Panc1 (cell line): ENCODE results near the gene FILIP1. TPM values are rescaled to one million over a fixed set of nuclear protein-coding genes. Genes with fewer than 3 reads are reported as not detected.

Source experiments
- ATAC-seq: fragments of 200-7000 bp; cut with Tn5 transposase; 2 replicates; pipeline ENCODE4 v1.9.1; 2020; ENCODE audit warnings: mild to moderate bottlenecking, moderate library complexity
- BruUV-seq: library from RNA; stranded (reverse); fragments of 400-500 nt; replicated peaks from 2 replicates; lab custom pipeline; 2021; lab: Mats Ljungman, UMichigan
- CTCF ChIA-PET: fragments of 300-600 bp; sonication (Branson Sonifier 250); formaldehyde crosslinking; loops from one replicate; lab custom pipeline; 2022; ENCODE audit warnings: antibody characterized with exemption; lab: Charles Lee
- POLR2A ChIA-PET: fragments of 300-600 bp; sonication (Branson Sonifier 250); formaldehyde crosslinking; loops from one replicate; lab custom pipeline; 2022; ENCODE audit warnings: antibody characterized with exemption; lab: Charles Lee
- DNase-seq: peaks from one replicate; pipeline ENCODE4 v3.0.0-alpha.2; 2010; ENCODE audit warnings: low read depth, low spot score
- H3K27ac ChIP-seq: 2 replicates; pipeline ENCODE4 v1.5.1; 2011; ENCODE audit warnings: mild to moderate bottlenecking, low read length, inconsistent platforms
- H3K27me3 ChIP-seq: fragments of 200-500 bp; sonication (Bioruptor generic); 2 replicates; pipeline ENCODE4 v1.6.0; 2014; ENCODE audit warnings: low read length, inconsistent platforms; ENCODE audit not compliant: control insufficient read depth, insufficient read depth
- H3K36me3 ChIP-seq: fragments of 200-500 bp; sonication (Bioruptor generic); 2 replicates; pipeline ENCODE4 v1.5.1; 2014; ENCODE audit warnings: inconsistent platforms, mild to moderate bottlenecking, low read length, moderate library complexity; ENCODE audit not compliant: control insufficient read depth, insufficient read depth
- H3K4me1 ChIP-seq: 2 replicates; pipeline ENCODE4 v1.5.1; 2011; ENCODE audit warnings: inconsistent platforms, mild to moderate bottlenecking, low read length, moderate library complexity; ENCODE audit not compliant: control insufficient read depth, insufficient read depth
- H3K4me3 ChIP-seq, 2 experiments: 2 replicates each; pipeline ENCODE4 v1.5.1; 2011 to 2012; ENCODE audit warnings: low read depth in 2 of 2, low read length in 2 of 2, mild to moderate bottlenecking in 2 of 2, inconsistent platforms in 1 of 2, moderate library complexity in 1 of 2
- H3K9me3 ChIP-seq: fragments of 200-500 bp; sonication (Bioruptor generic); 2 replicates; pipeline ENCODE4 v1.5.1; 2014; ENCODE audit warnings: low read depth, mild to moderate bottlenecking, inconsistent platforms, low read length, moderate library complexity; ENCODE audit not compliant: control insufficient read depth, insufficient read depth
- POLR2AphosphoS5 ChIP-seq: IDR thresholded peaks from 2 replicates; pipeline ENCODE4 v1.6.1; 2012; ENCODE audit warnings: mild to moderate bottlenecking, low read depth, low read length, moderate library complexity
- REST ChIP-seq, 2 experiments: IDR thresholded peaks; 2 replicates each; pipeline ENCODE4 v1.6.1; 2011 to 2012; ENCODE audit warnings: low read depth in 2 of 2, control low read depth in 1 of 2, low read length in 1 of 2, mild to moderate bottlenecking in 1 of 2, moderate library complexity in 1 of 2; ENCODE audit not compliant: insufficient read depth in 1 of 2
- SIN3A ChIP-seq: IDR thresholded peaks from 2 replicates; pipeline ENCODE4 v1.6.1; 2012; ENCODE audit warnings: low read depth, mild to moderate bottlenecking, low read length, moderate library complexity, borderline replicate concordance; ENCODE audit not compliant: insufficient read depth
- TCF7L2 ChIP-seq: IDR thresholded peaks from 2 replicates; pipeline ENCODE4 v1.6.1; 2011; ENCODE audit warnings: mild to moderate bottlenecking, low read depth, low read length, inconsistent platforms
- in situ Hi-C: cut with HindIII; loops from 2 replicates; pipeline ENCODE4 v1.10.0; 2016; ENCODE audit warnings: low sequenced_read_pairs, low pct_unique_long_range_greater_than_20kb
- intact Hi-C: fragments of 100-400 bp; cut with micrococcal nuclease; formaldehyde crosslinking; loops from one replicate; pipeline ENCODE4 v1.10.0; 2022; ENCODE audit not compliant: unreplicated experiment
- total RNA-seq: library from RNA; stranded (reverse); gene quantifications from one replicate; pipeline ENCODE4 v1.2.1, GENCODE V29; 2021; ENCODE audit not compliant: unreplicated experiment
- TF ChIP-seq, protein P1 (sequence below): fragments of 450-650 bp; IDR thresholded peaks from 2 replicates; pipeline ENCODE4 v1.5.1; 2017; ENCODE audit warnings: mild to moderate bottlenecking

FILIP1 gene
- total RNA-seq, 1 experiment from 2014 or later: 0.26 TPM

DNA sequence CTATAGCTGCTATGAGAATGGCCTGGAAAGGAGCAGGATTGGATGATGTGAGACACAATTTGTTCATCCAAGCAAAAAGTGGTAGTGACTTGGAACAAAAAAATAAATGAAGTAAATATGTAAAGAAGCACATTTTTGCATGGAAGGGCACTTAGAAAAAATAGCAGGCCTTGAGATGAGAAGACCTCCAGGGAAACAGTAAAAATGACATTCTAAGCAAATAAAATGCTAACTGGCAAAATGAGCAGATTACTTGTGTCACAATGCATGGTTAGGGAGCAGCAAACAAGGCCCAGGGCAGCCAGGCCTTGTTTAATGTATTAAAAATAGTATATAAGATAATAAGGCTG lies 230.2 kb downstream of the FILIP1 start:
- no peak for ATAC-seq
- DNase-seq: no peak
- Histone ChIP-seq H3K27ac (no peak overlapping the region), H3K4me3 (no peak overlapping the region), H3K36me3 (peaks cover 6% of the 10 kb centered on the region; the same call in 1 of the 2 replicates), H3K4me1 (peaks cover 10% of the 10 kb centered on the region; the same call in 1 of the 2 replicates), H3K27me3 (no peaks in the 10 kb centered on the region), H3K9me3 (no peaks in the 10 kb centered on the region)
- no TSS peak for BruUV-seq
- POLR2A ChIA-PET: no interaction called here
- intact Hi-C loops (no loop called here), in situ Hi-C loops (no loop called here)
- no peak for TF ChIP-seq TCF7L2
- TF ChIP-seq REST (IDR thresholded peaks at IDR 0.05; ENCODE audit: insufficient read depth in 1 of 2, low read depth in 2 of 2, low read length in 1 of 2): no peak
- no peak for TF ChIP-seq POLR2AphosphoS5
- TF ChIP-seq SIN3A: no peak
- TF ChIP-seq, protein P1, sequence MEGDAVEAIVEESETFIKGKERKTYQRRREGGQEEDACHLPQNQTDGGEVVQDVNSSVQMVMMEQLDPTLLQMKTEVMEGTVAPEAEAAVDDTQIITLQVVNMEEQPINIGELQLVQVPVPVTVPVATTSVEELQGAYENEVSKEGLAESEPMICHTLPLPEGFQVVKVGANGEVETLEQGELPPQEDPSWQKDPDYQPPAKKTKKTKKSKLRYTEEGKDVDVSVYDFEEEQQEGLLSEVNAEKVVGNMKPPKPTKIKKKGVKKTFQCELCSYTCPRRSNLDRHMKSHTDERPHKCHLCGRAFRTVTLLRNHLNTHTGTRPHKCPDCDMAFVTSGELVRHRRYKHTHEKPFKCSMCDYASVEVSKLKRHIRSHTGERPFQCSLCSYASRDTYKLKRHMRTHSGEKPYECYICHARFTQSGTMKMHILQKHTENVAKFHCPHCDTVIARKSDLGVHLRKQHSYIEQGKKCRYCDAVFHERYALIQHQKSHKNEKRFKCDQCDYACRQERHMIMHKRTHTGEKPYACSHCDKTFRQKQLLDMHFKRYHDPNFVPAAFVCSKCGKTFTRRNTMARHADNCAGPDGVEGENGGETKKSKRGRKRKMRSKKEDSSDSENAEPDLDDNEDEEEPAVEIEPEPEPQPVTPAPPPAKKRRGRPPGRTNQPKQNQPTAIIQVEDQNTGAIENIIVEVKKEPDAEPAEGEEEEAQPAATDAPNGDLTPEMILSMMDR: no peak
- CTCF ChIA-PET: no interaction called here

GRCh38 chr6:75262716-75263400 lies 230.7 kb downstream of the FILIP1 start:
- TF ChIP-seq TCF7L2 (no peak), SIN3A (no peak)
- TF ChIP-seq, protein P1: no peak
- POLR2A ChIA-PET: no interaction called here
- no TSS peak for BruUV-seq
- Histone ChIP-seq H3K4me3 (no peak overlapping the region), H3K9me3 (no peaks in the 10 kb centered on the region), H3K27ac (no peak overlapping the region), H3K27me3 (no peaks in the 10 kb centered on the region), H3K4me1 (peaks cover 6% of the 10 kb centered on the region; the same call in 1 of the 2 replicates), H3K36me3 (peaks cover 6% of the 10 kb centered on the region; the same call in 1 of the 2 replicates)
- no peak for ATAC-seq
- in situ Hi-C loops: no loop called here
- intact Hi-C loops: no loop called here
- CTCF ChIA-PET: no interaction called here
- DNase-seq: no peak
